ENCODE data around the gene XKRX. TPM values are rescaled to one million over a fixed set of nuclear protein-coding genes. Genes with fewer than 3 reads are reported as not detected.

Gene XKRX
- total RNA-seq, 1 experiment from 2014 or later = not detected

DNA sequence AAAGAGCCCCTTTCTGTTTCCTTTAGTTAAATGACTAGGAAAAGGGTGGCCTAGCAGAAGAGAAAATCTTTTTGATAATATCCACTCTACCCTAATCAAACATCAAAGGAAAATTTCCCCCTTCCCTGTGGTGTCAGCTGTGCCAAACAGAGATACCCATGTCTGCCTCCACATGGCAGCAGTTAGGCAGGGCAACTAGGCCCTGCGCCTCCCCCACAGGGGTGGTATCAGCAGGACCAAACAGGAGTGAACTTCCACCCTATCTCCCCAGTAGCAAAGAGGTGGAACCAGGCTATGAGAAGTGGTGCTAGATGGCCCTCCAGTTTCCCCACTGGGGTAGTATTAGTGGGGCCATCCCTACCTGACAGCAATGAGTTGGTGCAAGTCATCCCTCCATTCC is 19.8 kb upstream of the XKRX start:
- no peaks in the 10 kb centered on the region for H3K27me3 ChIP-seq (ENCODE audit: low read length)

DNA sequence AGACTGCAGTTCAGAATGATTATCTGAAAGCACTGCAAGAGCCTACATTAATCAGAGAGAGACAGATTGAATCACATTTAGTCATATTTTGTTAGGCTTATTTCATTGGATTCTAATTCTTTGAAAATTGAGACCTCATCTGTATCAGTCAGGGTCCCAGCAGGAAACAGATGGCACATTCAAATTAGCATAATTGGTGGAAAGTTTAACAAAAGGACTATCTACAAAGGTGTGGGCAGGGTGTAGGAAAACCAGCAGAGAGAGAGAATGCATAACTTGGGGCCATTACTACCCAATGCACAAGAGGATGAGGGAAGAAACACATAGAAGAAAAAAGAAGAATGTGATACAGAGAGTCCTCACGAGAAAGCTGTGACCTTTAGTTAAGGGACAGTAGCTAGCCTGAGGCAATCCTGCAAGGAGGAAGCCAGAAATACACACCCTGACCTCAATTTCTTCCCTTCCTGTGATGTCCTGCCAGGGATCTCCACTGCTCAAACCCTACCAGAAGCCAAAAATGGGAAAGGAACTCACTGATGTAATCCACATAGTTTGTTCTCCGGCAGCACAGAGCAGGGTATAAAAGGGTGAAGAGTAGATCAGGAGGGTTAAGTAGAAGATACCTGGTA is 17.7 kb upstream of the XKRX start:
- no peaks in the 10 kb centered on the region for H4K20me1 ChIP-seq (ENCODE audit: insufficient read depth, low read depth, low read length)
- DNase-seq = no peak
- H3K36me3 ChIP-seq (ENCODE audit: insufficient read depth, low read length) = no peaks in the 10 kb centered on the region
- H3K4me2 ChIP-seq (ENCODE audit: low read depth, low read length, poor library complexity, severe bottlenecking) = no peak overlapping the region
- no peaks in the 10 kb centered on the region for H3K9me2 ChIP-seq (replicated peaks; ENCODE audit: insufficient read depth, low read length)
- H3K27ac ChIP-seq (ENCODE audit: low read length) = no peak overlapping the region
- H3K4me3 ChIP-seq (ENCODE audit: low read length) = no peak overlapping the region
- no peaks in the 10 kb centered on the region for H3K79me2 ChIP-seq (ENCODE audit: low read length)
- no peak overlapping the region for H2AFZ ChIP-seq (ENCODE audit: low read length)
- no peaks in the 10 kb centered on the region for H3K27me3 ChIP-seq (ENCODE audit: low read length)
- H3K4me1 ChIP-seq (ENCODE audit: low read length) = no peaks in the 10 kb centered on the region
- H3K9ac ChIP-seq (ENCODE audit: low read length) = no peak overlapping the region
- H3K9me3 ChIP-seq (ENCODE audit: low read length) = peaks cover 3% of the 10 kb centered on the region; the same call in 1 of the 2 replicates

More for the DNA sequence above, 19.8 kb upstream of the XKRX start:
- no peak for DNase-seq
- no peak overlapping the region for H3K9ac ChIP-seq (ENCODE audit: low read length)
- no peaks in the 10 kb centered on the region for H3K79me2 ChIP-seq (ENCODE audit: low read length)
- no peak overlapping the region for H3K27ac ChIP-seq (ENCODE audit: low read length)
- no peak overlapping the region for H3K4me3 ChIP-seq (ENCODE audit: low read length)
- H4K20me1 ChIP-seq (ENCODE audit: insufficient read depth, low read depth, low read length) = no peaks in the 10 kb centered on the region
- H3K4me2 ChIP-seq (ENCODE audit: low read depth, low read length, poor library complexity, severe bottlenecking) = no peak overlapping the region
- peaks cover 3% of the 10 kb centered on the region; the same call in 1 of the 2 replicates for H3K9me3 ChIP-seq (ENCODE audit: low read length)
- H2AFZ ChIP-seq (ENCODE audit: low read length) = no peak overlapping the region
- H3K36me3 ChIP-seq (ENCODE audit: insufficient read depth, low read length) = no peaks in the 10 kb centered on the region
- no peaks in the 10 kb centered on the region for H3K4me1 ChIP-seq (ENCODE audit: low read length)
- no peaks in the 10 kb centered on the region for H3K9me2 ChIP-seq (replicated peaks; ENCODE audit: insufficient read depth, low read length)

DNA sequence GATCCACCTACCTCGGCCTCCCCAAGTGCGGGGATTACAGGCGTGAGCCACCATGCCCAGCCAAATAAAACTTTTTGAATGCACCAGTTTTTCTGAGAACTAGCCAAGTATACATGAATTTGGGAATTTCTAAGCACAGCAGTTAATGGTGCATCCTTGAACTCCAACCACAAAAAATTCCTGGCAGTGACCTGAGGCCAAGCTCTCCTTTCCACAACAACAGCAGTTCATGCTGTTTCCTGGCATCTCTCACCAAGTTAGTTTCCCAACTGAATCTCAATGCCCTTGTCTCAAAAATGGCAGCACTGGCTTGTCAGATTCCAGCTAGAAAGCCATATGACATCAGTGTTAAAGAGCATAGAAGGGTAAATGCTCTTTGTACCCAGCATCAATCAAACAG is 15.9 kb upstream of the XKRX start:
- Histone ChIP-seq H3K36me3 (ENCODE audit: insufficient read depth, low read length) (no peaks in the 10 kb centered on the region), H3K4me1 (ENCODE audit: low read length) (no peaks in the 10 kb centered on the region), H3K4me3 (ENCODE audit: low read length) (no peak overlapping the region), H3K9ac (ENCODE audit: low read length) (no peak overlapping the region), H3K9me2 (replicated peaks; ENCODE audit: insufficient read depth, low read length) (no peaks in the 10 kb centered on the region), H3K27ac (ENCODE audit: low read length) (no peak overlapping the region), H3K79me2 (ENCODE audit: low read length) (no peaks in the 10 kb centered on the region), H3K4me2 (ENCODE audit: low read depth, low read length, poor library complexity, severe bottlenecking) (no peak overlapping the region), H2AFZ (ENCODE audit: low read length) (no peak overlapping the region), H3K9me3 (ENCODE audit: low read length) (peaks cover 3% of the 10 kb centered on the region; the same call in 1 of the 2 replicates), H4K20me1 (ENCODE audit: insufficient read depth, low read depth, low read length) (no peaks in the 10 kb centered on the region), H3K27me3 (ENCODE audit: low read length) (no peaks in the 10 kb centered on the region)
- no peak for DNase-seq

DNA sequence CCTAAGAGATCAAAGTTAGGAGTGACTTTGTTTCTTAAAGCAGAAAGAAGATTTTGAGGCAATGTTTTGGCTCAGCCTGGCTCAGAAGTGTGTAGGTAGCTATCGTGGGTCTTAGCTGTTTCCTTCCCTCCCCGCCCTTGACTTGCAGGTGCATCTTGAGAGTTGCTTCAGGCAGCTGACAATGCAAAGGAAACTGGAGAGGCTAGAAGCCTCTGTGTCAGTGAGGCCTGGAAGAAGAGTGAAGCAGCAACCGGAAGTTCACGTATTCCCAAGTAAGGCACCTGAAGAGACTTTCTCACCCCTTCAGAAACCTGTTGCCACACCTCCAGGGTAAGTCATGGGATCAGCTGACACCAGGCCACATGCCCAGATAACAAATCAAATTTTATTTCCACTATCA is 10.6 kb upstream of the XKRX start:
- Histone ChIP-seq H3K9me3 (ENCODE audit: low read length) (peaks cover 3% of the 10 kb centered on the region; the same call in 1 of the 2 replicates), H3K4me3 (ENCODE audit: low read length) (no peak overlapping the region), H3K9ac (ENCODE audit: low read length) (no peak overlapping the region), H3K27ac (ENCODE audit: low read length) (no peak overlapping the region), H3K4me1 (ENCODE audit: low read length) (no peaks in the 10 kb centered on the region), H3K36me3 (ENCODE audit: insufficient read depth, low read length) (no peaks in the 10 kb centered on the region), H4K20me1 (ENCODE audit: insufficient read depth, low read depth, low read length) (no peaks in the 10 kb centered on the region), H3K9me2 (replicated peaks; ENCODE audit: insufficient read depth, low read length) (no peaks in the 10 kb centered on the region), H3K27me3 (ENCODE audit: low read length) (no peaks in the 10 kb centered on the region), H2AFZ (ENCODE audit: low read length) (0 out of 2 replicates have a peak overlapping the region, but pooled peaks have one; percentile 43), H3K79me2 (ENCODE audit: low read length) (no peaks in the 10 kb centered on the region), H3K4me2 (ENCODE audit: low read depth, low read length, poor library complexity, severe bottlenecking) (no peak overlapping the region)
- DNase-seq = no peak

DNA sequence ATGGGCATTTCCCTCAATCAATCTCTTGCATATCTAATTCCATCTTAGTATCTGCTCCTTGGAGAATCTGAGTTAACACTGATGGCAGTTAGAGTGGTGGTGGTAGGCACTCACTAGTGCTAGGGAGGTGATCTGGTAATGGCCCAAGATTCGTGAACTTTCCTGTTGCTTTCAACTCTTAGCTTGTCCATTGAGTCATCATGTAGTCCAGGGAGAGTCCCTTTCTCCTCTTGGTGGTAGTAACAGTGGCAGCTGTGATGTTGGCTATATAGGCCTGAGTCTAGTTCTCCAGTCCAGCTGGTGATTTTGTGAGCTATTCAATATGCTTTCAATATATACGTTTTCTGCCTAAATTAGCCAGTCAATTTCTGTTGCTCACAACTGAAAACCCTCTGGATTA is 7.0 kb upstream of the XKRX start:
- Histone ChIP-seq H3K9me3 (ENCODE audit: low read length) (no peaks in the 10 kb centered on the region), H3K79me2 (ENCODE audit: low read length) (no peaks in the 10 kb centered on the region), H3K4me1 (ENCODE audit: low read length) (no peaks in the 10 kb centered on the region; the same call in 1 of the 2 replicates), H3K27me3 (ENCODE audit: low read length) (no peaks in the 10 kb centered on the region; the same call in 1 of the 2 replicates), H3K4me3 (ENCODE audit: low read length) (no peak overlapping the region), H3K4me2 (ENCODE audit: low read depth, low read length, poor library complexity, severe bottlenecking) (no peak overlapping the region), H2AFZ (ENCODE audit: low read length) (no peak overlapping the region), H3K27ac (ENCODE audit: low read length) (no peak overlapping the region), H3K9me2 (replicated peaks; ENCODE audit: insufficient read depth, low read length) (no peaks in the 10 kb centered on the region), H4K20me1 (ENCODE audit: insufficient read depth, low read depth, low read length) (no peaks in the 10 kb centered on the region), H3K9ac (ENCODE audit: low read length) (no peak overlapping the region), H3K36me3 (ENCODE audit: insufficient read depth, low read length) (no peaks in the 10 kb centered on the region)
- no peak for DNase-seq

DNA sequence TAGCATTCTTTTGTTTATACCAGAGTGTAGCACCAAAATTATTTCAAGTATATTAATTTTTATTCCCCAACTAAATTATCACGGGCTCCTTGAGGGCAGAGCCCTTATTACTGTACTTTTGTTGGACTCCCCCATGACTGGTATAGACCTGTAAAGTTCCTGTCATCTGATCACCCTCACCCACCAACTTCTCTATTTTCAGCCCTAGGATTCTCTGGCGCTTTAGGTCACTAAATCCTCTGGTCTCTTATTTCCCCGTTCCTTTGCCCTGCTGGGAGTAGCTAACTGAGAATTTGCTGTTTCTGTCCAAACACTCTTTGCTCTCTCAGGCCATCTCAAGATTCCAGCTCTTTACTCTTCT is 3.2 kb upstream of the XKRX start:
- H3K36me3 ChIP-seq (ENCODE audit: insufficient read depth, low read length) = no peaks in the 10 kb centered on the region
- no peak overlapping the region for H2AFZ ChIP-seq (ENCODE audit: low read length)
- no peaks in the 10 kb centered on the region; the same call in 1 of the 2 replicates for H3K27me3 ChIP-seq (ENCODE audit: low read length)
- no peak overlapping the region for H3K4me2 ChIP-seq (ENCODE audit: low read depth, low read length, poor library complexity, severe bottlenecking)
- H3K79me2 ChIP-seq (ENCODE audit: low read length) = no peaks in the 10 kb centered on the region
- H3K9me3 ChIP-seq (ENCODE audit: low read length) = no peaks in the 10 kb centered on the region
- H3K9me2 ChIP-seq (replicated peaks; ENCODE audit: insufficient read depth, low read length) = no peaks in the 10 kb centered on the region
- no peak overlapping the region for H3K9ac ChIP-seq (ENCODE audit: low read length)
- H3K4me1 ChIP-seq (ENCODE audit: low read length) = peaks cover 13% of the 10 kb centered on the region
- no peak overlapping the region for H3K4me3 ChIP-seq (ENCODE audit: low read length)
- H3K27ac ChIP-seq (ENCODE audit: low read length) = no peak overlapping the region
- no peak for DNase-seq
- H4K20me1 ChIP-seq (ENCODE audit: insufficient read depth, low read depth, low read length) = no peaks in the 10 kb centered on the region

DNA sequence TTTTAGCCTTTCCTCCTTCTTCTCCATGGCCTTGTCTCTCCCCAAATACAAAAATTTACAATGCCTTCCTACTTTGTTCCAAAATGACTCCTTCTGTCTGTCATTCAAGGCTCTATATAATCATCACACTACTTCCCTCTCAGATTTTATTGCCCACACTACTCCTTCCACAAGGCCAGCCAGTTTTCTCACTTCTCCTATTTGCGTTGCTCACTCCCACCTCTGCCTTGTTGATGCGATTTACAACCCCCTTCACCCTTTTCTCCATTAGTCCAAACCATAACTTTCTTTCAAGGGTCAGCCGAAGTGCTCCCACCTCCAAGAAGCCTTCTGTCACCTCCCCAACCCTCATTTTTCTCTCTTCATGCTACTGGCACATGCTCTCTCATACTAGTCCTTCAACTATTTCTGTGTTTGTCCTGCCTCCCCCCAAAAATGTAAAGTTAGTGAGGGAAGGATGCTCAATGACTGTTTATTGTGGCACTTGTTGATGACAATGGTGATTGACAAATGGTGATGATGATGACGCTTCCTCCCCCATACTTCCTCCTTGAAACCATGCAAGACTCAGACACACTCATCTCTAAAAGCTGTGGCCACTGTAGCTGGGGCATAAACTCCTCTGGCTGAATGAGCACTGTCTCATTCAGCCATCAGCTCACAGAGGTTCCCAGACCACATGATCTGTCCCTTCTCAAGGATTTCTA is 2.7 kb upstream of the XKRX start:
- Histone ChIP-seq H3K9me2 (replicated peaks; ENCODE audit: insufficient read depth, low read length) (no peaks in the 10 kb centered on the region), H3K9me3 (ENCODE audit: low read length) (no peaks in the 10 kb centered on the region), H3K27me3 (ENCODE audit: low read length) (no peaks in the 10 kb centered on the region; the same call in 1 of the 2 replicates), H3K9ac (ENCODE audit: low read length) (no peak overlapping the region), H3K4me3 (ENCODE audit: low read length) (no peak overlapping the region), H3K27ac (ENCODE audit: low read length) (no peak overlapping the region), H3K36me3 (ENCODE audit: insufficient read depth, low read length) (no peaks in the 10 kb centered on the region), H3K4me2 (ENCODE audit: low read depth, low read length, poor library complexity, severe bottlenecking) (no peak overlapping the region), H4K20me1 (ENCODE audit: insufficient read depth, low read depth, low read length) (no peaks in the 10 kb centered on the region), H2AFZ (ENCODE audit: low read length) (no peak overlapping the region), H3K4me1 (ENCODE audit: low read length) (peaks cover 13% of the 10 kb centered on the region), H3K79me2 (ENCODE audit: low read length) (no peaks in the 10 kb centered on the region)
- no peak for DNase-seq

DNA sequence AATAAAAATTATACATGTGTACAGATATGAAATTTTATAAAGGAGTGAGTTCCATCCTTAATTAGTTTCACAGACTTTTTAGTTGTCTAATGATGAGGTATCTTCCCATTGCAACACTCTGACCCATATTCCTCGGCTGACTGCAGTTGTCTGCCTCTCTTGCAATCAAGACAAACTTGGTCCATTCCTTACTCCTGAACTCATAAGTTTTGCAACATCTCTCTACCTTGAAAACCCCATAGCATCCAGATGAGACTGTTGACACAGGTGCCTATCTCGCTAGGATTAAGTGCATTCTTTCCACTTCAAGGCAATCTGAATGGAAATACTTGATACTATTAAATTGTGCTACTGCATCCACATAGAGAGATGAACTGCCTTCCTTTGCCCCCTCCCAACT is 2.3 kb downstream of the XKRX start:
- H3K27me3 ChIP-seq (ENCODE audit: low read length) = no peaks in the 10 kb centered on the region; the same call in 1 of the 2 replicates
- no peaks in the 10 kb centered on the region for H3K9me3 ChIP-seq (ENCODE audit: low read length)
- no peaks in the 10 kb centered on the region for H3K36me3 ChIP-seq (ENCODE audit: insufficient read depth, low read length)
- H3K27ac ChIP-seq (ENCODE audit: low read length) = no peak overlapping the region
- no peak overlapping the region for H3K4me3 ChIP-seq (ENCODE audit: low read length)
- no peaks in the 10 kb centered on the region for H4K20me1 ChIP-seq (ENCODE audit: insufficient read depth, low read depth, low read length)
- no peaks in the 10 kb centered on the region for H3K9me2 ChIP-seq (replicated peaks; ENCODE audit: insufficient read depth, low read length)
- H3K4me1 ChIP-seq (ENCODE audit: low read length) = peaks cover 13% of the 10 kb centered on the region
- H3K79me2 ChIP-seq (ENCODE audit: low read length) = no peaks in the 10 kb centered on the region
- no peak for DNase-seq
- no peak overlapping the region for H2AFZ ChIP-seq (ENCODE audit: low read length)
- H3K9ac ChIP-seq (ENCODE audit: low read length) = no peak overlapping the region
- no peak overlapping the region for H3K4me2 ChIP-seq (ENCODE audit: low read depth, low read length, poor library complexity, severe bottlenecking)

All from Karpas-422 (cell line).